IPS-18c (cell line): ENCODE data around the gene CDCA3.
"Not testable (repeated sequence)": the region's sequence is repeated elsewhere in the genome, so short reads cannot be mapped to it uniquely, and the experiment has no call there.

Experiments used
- H3K4me3 ChIP-seq: 2 replicates; pipeline ENCODE4 v1.7.0; 2013; ENCODE audit warnings: low read depth, mild to moderate bottlenecking, low read length, moderate library complexity; ENCODE audit not compliant: insufficient read depth
- H3K9me3 ChIP-seq: one replicate; pipeline ENCODE4 v1.6.1; 2013; ENCODE audit warnings: mild to moderate bottlenecking, low read length, moderate library complexity; ENCODE audit not compliant: control insufficient read depth, insufficient read depth

CDCA3 gene

GRCh38 chr12:6851153-6851920 lies at the start of gene CDCA3:
Gene CDCA3 (minus strand): TSS chr12:6851286. CDS start chr12:6850952, 334 bp downstream.
- H3K9me3 ChIP-seq: no peaks in the 10 kb centered on the region
- H3K4me3 ChIP-seq: peak within 1 kb of the TSS; percentile 79

GRCh38 chr12:6899837-6900519 lies 48.9 kb upstream of the CDCA3 start:
- Histone ChIP-seq H3K4me3 (no peak overlapping the region), H3K9me3 (no peaks in the 10 kb centered on the region)

- no peaks in the 10 kb centered on the region for H3K9me3 ChIP-seq
Measured at GRCh38 chr12:6899427-6899826, 48.3 kb upstream of the CDCA3 start.

GRCh38 chr12:6896846-6897435 lies 45.9 kb upstream of the CDCA3 start:
- H3K9me3 ChIP-seq: no peaks in the 10 kb centered on the region
- H3K4me3 ChIP-seq: no peak overlapping the region

More at GRCh38 chr12:6899427-6899826, 48.3 kb upstream of the CDCA3 start:
- no peak overlapping the region for H3K4me3 ChIP-seq

GRCh38 chr12:6894321-6894720 lies 43.2 kb upstream of the CDCA3 start:
- H3K4me3 ChIP-seq: no peak overlapping the region
- no peaks in the 10 kb centered on the region for H3K9me3 ChIP-seq

- not testable (repeated sequence) for H3K4me3 ChIP-seq, H3K9me3 ChIP-seq
Measured at GRCh38 chr12:6892683-6893082, 41.6 kb upstream of the CDCA3 start.

GRCh38 chr12:6891646-6892001 lies 40.5 kb upstream of the CDCA3 start:
- no peaks in the 10 kb centered on the region for H3K9me3 ChIP-seq
- H3K4me3 ChIP-seq: peak overlapping the region; percentile 69

GRCh38 chr12:6890789-6891645 lies 39.9 kb upstream of the CDCA3 start:
- Histone ChIP-seq H3K9me3 (no peaks in the 10 kb centered on the region), H3K4me3 (peak overlapping the region; percentile 69)

- H3K4me3 ChIP-seq, H3K9me3 ChIP-seq: not testable (repeated sequence)
Measured at GRCh38 chr12:6889775-6890573, 38.9 kb upstream of the CDCA3 start.

GRCh38 chr12:6888794-6889193 lies 37.7 kb upstream of the CDCA3 start:
- not testable (repeated sequence) for H3K4me3 ChIP-seq, H3K9me3 ChIP-seq

- Histone ChIP-seq H3K9me3 (no peaks in the 10 kb centered on the region), H3K4me3 (no peak overlapping the region)
Measured at GRCh38 chr12:6888360-6888759, 37.3 kb upstream of the CDCA3 start.

- H3K9me3 ChIP-seq: no peaks in the 10 kb centered on the region
- no peak overlapping the region for H3K4me3 ChIP-seq
Measured at GRCh38 chr12:6887460-6887859, 36.4 kb upstream of the CDCA3 start.

GRCh38 chr12:6886206-6886999 lies 35.3 kb upstream of the CDCA3 start:
- H3K9me3 ChIP-seq, H3K4me3 ChIP-seq: not testable (repeated sequence)

- H3K4me3 ChIP-seq: no peak overlapping the region
- no peaks in the 10 kb centered on the region for H3K9me3 ChIP-seq
Measured at GRCh38 chr12:6884539-6884938, 33.5 kb upstream of the CDCA3 start.

GRCh38 chr12:6883683-6884082 lies 32.6 kb upstream of the CDCA3 start:
- peak overlapping the region; percentile 31; the same call in 1 of the 2 replicates for H3K4me3 ChIP-seq
- no peaks in the 10 kb centered on the region for H3K9me3 ChIP-seq

GRCh38 chr12:6883252-6883651 lies 32.2 kb upstream of the CDCA3 start:
- Histone ChIP-seq H3K9me3 (no peaks in the 10 kb centered on the region), H3K4me3 (no peak overlapping the region)
